GM18520 (cell line): ENCODE results near the gene FRMD4A.
"Not testable (repeated sequence)": the region's sequence is repeated elsewhere in the genome, so short reads cannot be mapped to it uniquely, and the experiment has no call there.

ENCODE experiments used
- ATAC-seq: cut with Tn5 transposase; IDR thresholded peaks from one replicate; pipeline ENCODE4 v1.9.1; 2021; ENCODE audit not compliant: unreplicated experiment

The FRMD4A gene

DNA sequence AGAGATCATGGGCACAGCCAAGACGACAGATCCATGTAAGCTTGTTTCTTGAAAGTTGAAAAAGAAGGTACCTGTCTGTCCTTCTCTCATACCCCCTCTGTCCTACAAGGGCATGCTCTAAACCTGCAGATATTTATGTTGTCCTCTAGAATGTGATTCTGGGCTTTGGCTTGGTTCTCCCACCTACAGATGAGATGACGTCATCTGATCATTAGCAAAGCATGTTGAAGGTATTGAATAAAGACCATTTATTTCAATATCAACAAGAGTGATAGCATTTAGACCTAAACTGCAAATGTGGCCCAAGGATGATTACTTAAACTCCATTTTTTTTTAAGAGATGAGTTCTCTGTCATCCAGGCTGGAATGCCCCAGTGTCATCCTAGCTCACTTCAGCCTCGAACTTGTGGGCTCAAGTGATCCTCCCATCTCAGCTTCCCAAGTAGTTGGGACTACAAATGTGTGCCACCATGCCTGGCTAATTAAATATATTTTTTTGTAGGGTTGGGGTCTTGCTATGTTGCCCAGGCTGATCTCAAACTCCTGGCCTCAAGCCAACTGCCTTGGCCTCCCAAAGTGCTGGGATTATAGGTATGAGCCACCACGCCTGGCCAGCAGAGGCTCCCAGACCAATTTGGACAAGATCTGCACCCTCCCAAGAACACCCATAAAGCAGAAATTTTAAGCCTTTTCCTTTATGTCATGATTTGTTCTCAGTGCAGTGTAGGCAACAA lies 559.8 kb downstream of the FRMD4A start:
- ATAC-seq, result no peak

DNA sequence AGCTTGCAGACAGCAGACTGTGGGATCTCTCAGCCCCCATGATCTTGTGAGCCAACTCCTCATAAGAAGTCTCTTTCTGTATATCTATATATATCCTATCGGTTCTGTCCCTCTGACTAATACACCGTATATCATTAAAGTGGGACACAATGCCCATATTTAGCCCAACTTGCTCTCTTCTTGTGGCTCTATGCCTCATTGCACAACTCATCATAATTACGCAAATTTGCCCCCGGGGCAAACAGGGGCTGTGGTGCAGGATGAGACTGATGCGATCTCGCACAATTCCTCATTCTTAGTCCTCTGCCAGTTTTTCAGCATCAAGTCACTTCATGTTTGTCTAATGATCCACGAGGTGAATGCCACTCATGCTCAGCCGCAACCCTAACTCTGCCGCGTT lies 560.8 kb downstream of the FRMD4A start:
- no peak for ATAC-seq

- ATAC-seq, result no peak
Measured at GRCh38 chr10:13767676-13768178, 563.0 kb downstream of the FRMD4A start.

DNA sequence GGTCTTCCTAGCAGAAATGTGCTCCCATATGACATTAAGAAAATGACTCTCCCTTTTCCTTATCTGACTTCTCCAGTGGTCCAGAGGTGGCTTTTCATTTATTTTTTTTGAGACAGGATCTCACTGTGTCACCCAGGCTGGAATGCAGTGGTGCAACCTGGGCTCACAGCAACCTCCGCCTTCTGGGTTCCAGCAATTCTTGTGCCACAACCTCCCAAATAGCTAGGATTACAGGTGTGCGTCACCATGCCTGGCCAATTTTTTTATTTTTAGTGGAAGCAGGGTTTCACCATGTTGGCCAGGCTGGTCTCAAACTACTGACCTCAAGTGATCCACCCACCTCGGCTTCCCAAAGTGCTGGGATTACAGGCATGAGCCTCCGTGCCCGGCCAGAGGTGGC lies 563.6 kb downstream of the FRMD4A start:
- not testable (repeated sequence) for ATAC-seq

DNA sequence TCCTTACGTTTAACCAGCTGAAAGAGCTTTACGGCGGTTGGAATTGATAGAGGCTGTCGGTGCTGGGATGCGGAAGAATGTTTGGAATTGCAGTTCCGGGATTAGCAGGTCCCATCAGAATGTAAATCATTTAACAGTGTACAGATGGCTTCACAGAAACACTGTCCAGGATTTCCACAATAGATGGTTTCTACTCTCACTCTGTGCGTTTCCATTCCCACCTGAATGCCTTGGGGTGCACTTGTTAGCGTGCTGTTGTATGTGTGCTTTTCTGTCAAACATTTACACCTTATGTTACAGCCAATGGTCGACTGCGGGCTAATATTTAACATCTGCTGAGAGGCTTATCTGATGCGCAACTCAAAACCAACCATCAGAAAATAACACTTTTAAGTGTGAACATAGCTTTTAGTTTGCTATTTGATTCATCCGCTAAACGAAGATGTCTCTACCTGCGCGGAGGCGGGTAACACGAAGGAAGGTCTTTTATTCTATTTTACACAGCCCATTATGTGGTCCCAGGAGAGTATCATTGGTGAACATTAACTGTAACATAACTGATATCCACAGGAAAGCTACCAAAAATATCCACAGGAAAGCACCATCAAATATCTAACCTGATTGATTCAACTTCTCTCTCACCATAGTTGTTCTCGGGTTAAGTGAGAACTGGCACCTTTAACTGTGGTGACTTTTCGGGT lies 564.9 kb downstream of the FRMD4A start:
- no peak for ATAC-seq

- ATAC-seq, result no peak
Measured at GRCh38 chr10:13761490-13762091, 569.1 kb downstream of the FRMD4A start.

DNA sequence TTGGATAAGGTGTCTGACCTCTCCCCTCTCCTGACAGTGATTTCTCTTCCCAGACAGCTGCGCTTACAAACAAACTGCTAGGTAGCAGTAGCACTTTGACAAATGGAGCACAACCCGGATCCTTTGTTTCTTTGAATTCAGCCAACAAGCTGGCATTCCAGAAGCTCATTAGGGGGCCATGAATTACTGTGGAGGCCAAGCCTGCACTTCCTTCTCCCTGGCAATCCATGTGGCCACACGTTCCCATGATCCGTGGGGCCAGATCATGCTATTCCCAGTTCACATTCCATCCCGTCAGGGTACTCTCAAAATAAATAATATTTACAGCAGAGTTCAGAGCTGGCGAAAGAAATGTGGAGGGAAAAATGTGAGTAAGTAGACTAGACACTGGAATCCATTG lies 571.6 kb downstream of the FRMD4A start:
- ATAC-seq, result no peak

- no peak for ATAC-seq
Measured at GRCh38 chr10:13758756-13759155, 572.0 kb downstream of the FRMD4A start.

- no peak for ATAC-seq
Measured at GRCh38 chr10:13758312-13758711, 572.4 kb downstream of the FRMD4A start.

DNA sequence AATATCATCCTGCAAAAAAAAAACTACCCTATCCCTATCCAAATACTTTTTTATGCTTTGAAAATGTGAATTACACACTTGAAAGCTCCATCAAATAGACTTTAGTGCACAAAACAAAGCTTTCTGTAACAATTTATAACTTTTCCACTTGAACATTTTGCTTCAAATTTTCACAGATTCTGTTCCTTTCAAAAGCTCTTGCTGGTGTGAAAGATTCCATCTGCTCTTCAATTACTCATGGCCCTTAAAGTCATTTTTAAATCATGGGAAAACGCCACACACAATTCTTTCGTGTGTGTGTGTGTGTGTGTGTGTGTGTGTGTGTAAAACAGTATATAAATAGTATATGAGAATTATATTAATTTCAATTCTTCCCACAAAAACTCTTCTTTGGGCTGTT lies 576.4 kb downstream of the FRMD4A start:
- no peak for ATAC-seq

- ATAC-seq, result no peak
Measured at GRCh38 chr10:13751191-13751764, 579.4 kb downstream of the FRMD4A start.

DNA sequence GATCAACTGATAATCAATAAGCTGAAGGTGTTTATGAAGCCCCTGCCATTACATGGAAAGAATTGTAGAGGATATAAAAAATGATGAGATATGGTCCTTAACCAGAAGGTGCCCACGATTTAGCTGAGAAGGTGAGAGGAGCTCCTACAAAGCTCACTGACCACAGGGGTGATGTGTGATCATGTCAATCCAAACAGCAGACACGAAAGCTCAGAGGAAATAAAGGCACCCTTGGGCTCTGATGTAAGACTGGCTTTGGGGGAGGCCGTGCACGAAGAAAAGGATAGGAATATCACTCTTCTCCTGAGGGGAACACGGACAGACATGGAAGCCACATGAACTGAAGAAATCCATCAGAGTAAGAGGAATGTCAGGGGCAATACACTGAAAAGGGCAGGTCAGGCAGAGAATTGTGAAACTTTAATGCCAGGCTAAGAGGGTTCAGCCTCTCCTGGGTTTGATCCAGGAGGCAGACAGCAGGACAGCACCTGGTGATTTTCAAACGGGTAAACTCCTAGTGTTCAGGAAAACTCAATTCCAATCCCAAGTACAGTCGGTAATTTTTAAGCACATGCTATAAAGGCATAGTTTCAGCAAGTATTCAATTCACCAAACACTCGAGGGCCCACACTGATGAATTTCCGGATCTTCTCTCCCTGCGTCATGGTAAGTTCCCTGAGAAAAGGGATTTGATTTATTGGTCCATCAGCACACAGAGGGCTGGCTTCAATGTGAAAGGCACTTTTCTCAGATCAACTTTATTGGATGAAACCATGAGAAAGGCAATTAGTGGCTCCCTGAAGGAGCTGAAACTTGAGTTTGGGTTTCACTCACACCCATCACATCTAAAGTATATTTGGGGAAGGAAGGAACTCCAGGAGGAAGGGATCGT lies 580.2 kb downstream of the FRMD4A start:
- ATAC-seq, result no peak

- ATAC-seq, result no peak
Measured at GRCh38 chr10:13745271-13745670, 585.5 kb downstream of the FRMD4A start.

DNA sequence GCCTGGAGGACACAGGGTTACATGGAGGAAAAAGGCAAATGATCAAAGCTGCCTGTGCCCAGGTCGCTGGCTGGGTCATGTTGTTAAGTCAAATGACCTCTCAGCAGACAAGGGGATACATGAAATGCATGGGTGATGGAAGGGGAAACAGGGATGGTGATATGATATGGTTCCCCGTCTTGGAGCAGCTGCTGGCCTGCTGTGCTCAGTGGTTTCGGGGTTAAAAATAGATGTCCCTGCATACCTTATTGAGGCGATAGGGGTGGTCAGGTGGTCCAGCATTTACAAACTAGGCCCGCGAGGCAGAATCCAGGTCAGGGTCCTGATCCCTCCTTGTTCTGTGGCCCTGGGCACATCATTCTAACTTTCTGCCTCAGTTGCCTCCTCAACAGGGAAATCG lies 586.8 kb downstream of the FRMD4A start:
- no peak for ATAC-seq

DNA sequence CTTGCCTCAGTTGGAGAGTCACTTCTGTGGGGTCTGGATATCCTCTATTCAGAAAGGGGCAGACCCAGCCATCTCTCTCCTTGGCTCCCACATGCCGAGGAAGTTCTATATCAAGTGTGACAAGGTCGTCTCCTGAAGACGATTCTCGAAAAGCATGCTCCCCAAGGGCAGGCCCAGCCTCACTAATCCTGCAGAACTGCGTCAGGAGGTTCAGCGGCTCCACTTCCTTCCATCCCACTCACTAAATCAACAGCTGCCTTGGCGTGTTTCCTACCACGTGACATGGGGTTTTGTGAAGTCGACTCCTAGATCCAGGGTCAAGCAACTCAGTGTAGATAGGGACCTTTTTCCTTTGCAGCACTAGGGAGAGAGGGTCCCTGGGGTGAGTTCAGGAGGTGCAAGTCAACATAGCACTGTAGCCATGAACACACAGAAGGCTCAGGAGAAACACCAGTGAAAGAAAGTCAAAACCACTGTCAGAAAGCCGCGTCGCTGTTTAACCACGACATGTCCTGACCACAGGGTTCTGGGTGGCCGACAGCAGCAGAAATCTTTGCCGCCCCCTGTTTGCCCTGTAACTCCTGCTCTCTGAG lies 587.5 kb downstream of the FRMD4A start:
- ATAC-seq, result no peak

- ATAC-seq, result no peak
Measured at GRCh38 chr10:13741438-13741837, 589.3 kb downstream of the FRMD4A start.

- ATAC-seq, result no peak
Measured at GRCh38 chr10:13740461-13740860, 590.3 kb downstream of the FRMD4A start.

DNA sequence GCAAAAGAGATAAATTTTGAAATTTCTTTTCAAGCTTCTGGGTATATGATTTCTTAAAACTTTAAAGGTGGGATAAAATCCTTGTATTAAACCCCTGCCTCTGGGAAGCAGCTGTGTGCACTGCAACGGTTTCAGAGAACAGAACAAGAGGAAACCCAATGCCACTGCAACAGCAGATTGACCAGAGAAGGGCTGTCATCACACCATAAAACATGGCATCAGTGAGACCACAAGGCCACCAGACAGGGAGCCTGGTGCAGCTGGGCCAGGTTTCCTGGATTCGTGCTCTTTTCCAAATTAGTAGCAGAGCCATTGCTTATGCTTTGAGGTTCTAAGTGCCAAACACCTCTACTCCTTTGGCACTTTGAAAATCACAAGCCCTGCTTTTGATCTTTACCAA lies 591.5 kb downstream of the FRMD4A start:
- no peak for ATAC-seq

DNA sequence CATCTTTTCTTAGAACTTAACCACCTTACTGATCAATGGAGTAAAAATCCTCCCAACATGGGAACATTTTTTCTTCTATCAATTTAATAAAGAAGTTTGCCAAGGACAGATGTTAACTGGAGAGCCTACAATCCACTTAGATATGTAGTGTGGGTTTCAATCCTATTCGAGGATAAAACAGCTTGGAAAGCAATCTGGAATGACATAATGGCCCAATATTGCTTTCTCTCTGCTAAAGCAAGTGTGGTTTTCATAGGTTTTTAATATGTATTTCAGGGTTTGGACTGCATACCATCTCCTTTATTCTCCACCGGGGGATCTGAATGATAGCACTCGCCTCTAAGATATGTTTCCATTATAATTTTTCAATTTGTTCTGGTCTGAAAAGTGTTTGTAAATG lies 594.2 kb downstream of the FRMD4A start:
- no peak for ATAC-seq

GRCh38 chr10:13734151-13734550 lies 596.6 kb downstream of the FRMD4A start:
- ATAC-seq, result no peak
